GM21825 (cell line): ENCODE results near the gene LRRC45.
"Not testable (repeated sequence)": the region's sequence is repeated elsewhere in the genome, so short reads cannot be mapped to it uniquely, and the experiment has no call there.

Experiments
- ATAC-seq: cut with Tn5 transposase; IDR thresholded peaks from one replicate; pipeline ENCODE4 v1.9.1; 2021; ENCODE audit warnings: mild to moderate bottlenecking, moderate library complexity; ENCODE audit not compliant: unreplicated experiment

The LRRC45 gene

GRCh38 chr17:82031885-82032627 is 9.0 kb downstream of the LRRC45 start:
- ATAC-seq = no peak

- ATAC-seq = no peak
Observed at GRCh38 chr17:82033359-82034085, 10.4 kb downstream of the LRRC45 start.

- ATAC-seq = no peak
Observed at GRCh38 chr17:82034371-82035011, 11.4 kb downstream of the LRRC45 start.

GRCh38 chr17:82035488-82035887 is 12.4 kb downstream of the LRRC45 start:
- no peak for ATAC-seq

- no peak for ATAC-seq
Observed at GRCh38 chr17:82035956-82036633, 13.0 kb downstream of the LRRC45 start.

- no peak for ATAC-seq
Observed at GRCh38 chr17:82036634-82037091, 13.6 kb downstream of the LRRC45 start.

GRCh38 chr17:82037092-82037888 is 14.2 kb downstream of the LRRC45 start, which contains the start of gene DCXR:
TSS of gene DCXR (minus strand) at chr17:82037697. CDS start at chr17:82037682, 15 bp downstream.
- peak; percentile 80 for ATAC-seq

- ATAC-seq = no peak
Observed at GRCh38 chr17:82037889-82038195, 14.7 kb downstream of the LRRC45 start.

- ATAC-seq = not testable (repeated sequence)
Observed at GRCh38 chr17:82038796-82039409, 15.8 kb downstream of the LRRC45 start.

- ATAC-seq = no peak
Observed at GRCh38 chr17:82039695-82040299, 16.7 kb downstream of the LRRC45 start.

GRCh38 chr17:82041144-82041814 is 18.2 kb downstream of the LRRC45 start:
- no peak for ATAC-seq

- ATAC-seq = no peak
Observed at GRCh38 chr17:82042649-82043048, 19.5 kb downstream of the LRRC45 start.

GRCh38 chr17:82043507-82043906 is 20.4 kb downstream of the LRRC45 start:
- ATAC-seq = no peak

GRCh38 chr17:82045936-82046484 is 22.9 kb downstream of the LRRC45 start:
- no peak for ATAC-seq

- no peak for ATAC-seq
Observed at GRCh38 chr17:82046903-82047302, 23.8 kb downstream of the LRRC45 start.

GRCh38 chr17:82047379-82047778 is 24.3 kb downstream of the LRRC45 start:
- no peak for ATAC-seq

GRCh38 chr17:82047914-82048570 is 24.9 kb downstream of the LRRC45 start:
- no peak for ATAC-seq

GRCh38 chr17:82048571-82048971 is 25.5 kb downstream of the LRRC45 start:
- ATAC-seq = no peak
